ENCODE data around the gene SERINC5. TPM values are rescaled to one million over a fixed set of nuclear protein-coding genes. Genes with fewer than 3 reads are reported as not detected.

The SERINC5 gene
- total RNA-seq, 1 experiment from 2014 or later: 5.7 TPM

- H3K79me2 ChIP-seq (ENCODE audit: low read length): no peaks in the 10 kb centered on the region
- H3K4me1 ChIP-seq (ENCODE audit: insufficient read depth, low read length): no peaks in the 10 kb centered on the region
- TF ChIP-seq EZH2 (IDR thresholded peaks at IDR 0.05; ENCODE audit: low read length, unreplicated experiment): no peak
- no peak for TF ChIP-seq EZH2phosphoT487 (IDR thresholded peaks at IDR 0.05; ENCODE audit: borderline replicate concordance, low read length)
- TF ChIP-seq CTCF (conservative IDR thresholded peaks at IDR 0.05; ENCODE audit: low read depth, low read length): no peak
- no peak overlapping the region for H2AFZ ChIP-seq (ENCODE audit: low read length)
- H3K27ac ChIP-seq (ENCODE audit: low read length): no peak overlapping the region
- intact Hi-C loops (cut with micrococcal nuclease): loop anchor here (5.0 kb wide), 1 partner anchor 83 kb away; no protein-coding TSS in a partner anchor
- DNase-seq (no peak), ATAC-seq (no peak)
- no peak overlapping the region for H3K4me3 ChIP-seq (ENCODE audit: low read length)
- CTCF ChIA-PET: no interaction called here
- H3K9ac ChIP-seq (ENCODE audit: low read length): no peak overlapping the region
- H3K27me3 ChIP-seq (ENCODE audit: low read length): no peaks in the 10 kb centered on the region
- no peaks in the 10 kb centered on the region for H3F3A ChIP-seq (ENCODE audit: low read length, unreplicated experiment)
- POLR2A ChIA-PET (ENCODE audit: unreplicated experiment): no interaction called here
- BruUV-seq (replicated peaks): no TSS peak
- no peaks in the 10 kb centered on the region for H3K9me2 ChIP-seq (replicated peaks; ENCODE audit: low read length)
- H3K4me2 ChIP-seq (ENCODE audit: low read length): no peak overlapping the region
- no peaks in the 10 kb centered on the region for H3K9me3 ChIP-seq (ENCODE audit: low read length)
- H3K36me3 ChIP-seq (ENCODE audit: low read depth, low read length): no peaks in the 10 kb centered on the region
- no peaks in the 10 kb centered on the region for H4K20me1 ChIP-seq (ENCODE audit: low read length)
Measured at GRCh38 chr5:80175337-80175736, 80.5 kb downstream of the SERINC5 start.

GRCh38 chr5:80174790-80175189 lies 81.1 kb downstream of the SERINC5 start:
- ATAC-seq (no peak), DNase-seq (no peak)
- H3K36me3 ChIP-seq (ENCODE audit: low read depth, low read length): no peaks in the 10 kb centered on the region
- intact Hi-C loops (cut with micrococcal nuclease): loop anchor here (5.0 kb wide), 1 partner anchor 82 kb away; no protein-coding TSS in a partner anchor
- no peaks in the 10 kb centered on the region for H3K9me3 ChIP-seq (ENCODE audit: low read length)
- no peaks in the 10 kb centered on the region for H3K27me3 ChIP-seq (ENCODE audit: low read length)
- no peak overlapping the region for H3K4me2 ChIP-seq (ENCODE audit: low read length)
- TF ChIP-seq EZH2phosphoT487 (IDR thresholded peaks at IDR 0.05; ENCODE audit: borderline replicate concordance, low read length) (no peak), CTCF (conservative IDR thresholded peaks at IDR 0.05; ENCODE audit: low read depth, low read length) (no peak), EZH2 (IDR thresholded peaks at IDR 0.05; ENCODE audit: low read length, unreplicated experiment) (no peak)
- no peak overlapping the region for H3K27ac ChIP-seq (ENCODE audit: low read length)
- BruUV-seq (replicated peaks): no TSS peak
- no peaks in the 10 kb centered on the region for H3K4me1 ChIP-seq (ENCODE audit: insufficient read depth, low read length)
- ChIA-PET POLR2A (ENCODE audit: unreplicated experiment) (no interaction called here), CTCF (no interaction called here)
- H3K79me2 ChIP-seq (ENCODE audit: low read length): no peaks in the 10 kb centered on the region
- no peak overlapping the region for H3K4me3 ChIP-seq (ENCODE audit: low read length)
- no peaks in the 10 kb centered on the region for H3K9me2 ChIP-seq (replicated peaks; ENCODE audit: low read length)
- no peak overlapping the region for H2AFZ ChIP-seq (ENCODE audit: low read length)
- no peak overlapping the region for H3K9ac ChIP-seq (ENCODE audit: low read length)
- H3F3A ChIP-seq (ENCODE audit: low read length, unreplicated experiment): no peaks in the 10 kb centered on the region
- no peaks in the 10 kb centered on the region for H4K20me1 ChIP-seq (ENCODE audit: low read length)

GRCh38 chr5:80172067-80172695 lies 83.7 kb downstream of the SERINC5 start:
- ChIA-PET CTCF (no interaction called here), POLR2A (ENCODE audit: unreplicated experiment) (no interaction called here)

More at GRCh38 chr5:80172067-80172695, 83.7 kb downstream of the SERINC5 start:
- H3K79me2 ChIP-seq (ENCODE audit: low read length): no peaks in the 10 kb centered on the region
- H3K27me3 ChIP-seq (ENCODE audit: low read length): no peaks in the 10 kb centered on the region
- no peak overlapping the region for H3K9ac ChIP-seq (ENCODE audit: low read length)
- no peak overlapping the region for H3K27ac ChIP-seq (ENCODE audit: low read length)
- no peak overlapping the region for H3K4me2 ChIP-seq (ENCODE audit: low read length)
- no peak overlapping the region for H3K4me3 ChIP-seq (ENCODE audit: low read length)
- BruUV-seq (replicated peaks): no TSS peak
- no peak for TF ChIP-seq EZH2 (IDR thresholded peaks at IDR 0.05; ENCODE audit: low read length, unreplicated experiment)
- TF ChIP-seq CTCF (conservative IDR thresholded peaks at IDR 0.05; ENCODE audit: low read depth, low read length): no peak
- TF ChIP-seq EZH2phosphoT487 (IDR thresholded peaks at IDR 0.05; ENCODE audit: borderline replicate concordance, low read length): no peak
- ATAC-seq (no peak), DNase-seq (no peak)
- no peaks in the 10 kb centered on the region for H3K4me1 ChIP-seq (ENCODE audit: insufficient read depth, low read length)
- H3K36me3 ChIP-seq (ENCODE audit: low read depth, low read length): no peaks in the 10 kb centered on the region
- H2AFZ ChIP-seq (ENCODE audit: low read length): no peak overlapping the region
- H3F3A ChIP-seq (ENCODE audit: low read length, unreplicated experiment): no peaks in the 10 kb centered on the region
- intact Hi-C loops (cut with micrococcal nuclease): no loop called here
- no peaks in the 10 kb centered on the region for H3K9me2 ChIP-seq (replicated peaks; ENCODE audit: low read length)
- H3K9me3 ChIP-seq (ENCODE audit: low read length): no peaks in the 10 kb centered on the region
- H4K20me1 ChIP-seq (ENCODE audit: low read length): no peaks in the 10 kb centered on the region
